ENCODE results near the gene DOCK8.

Gene DOCK8

GRCh38 chr9:469672-470551 is 255.2 kb downstream of the DOCK8 start:
- DNase-seq, result peak; percentile 95

- DNase-seq, result no peak
Observed at GRCh38 chr9:470552-471194, 256.0 kb downstream of the DOCK8 start.

GRCh38 chr9:471320-471719 is 256.7 kb downstream of the DOCK8 start:
- no peak for DNase-seq

GRCh38 chr9:472479-473075 is 257.9 kb downstream of the DOCK8 start:
- no peak for DNase-seq

- DNase-seq, result no peak
Observed at GRCh38 chr9:477193-477592, 262.5 kb downstream of the DOCK8 start.

GRCh38 chr9:479304-479970 is 264.8 kb downstream of the DOCK8 start:
- no peak for DNase-seq

- no peak for DNase-seq
Observed at GRCh38 chr9:479971-480350, 265.3 kb downstream of the DOCK8 start.

- DNase-seq, result no peak
Observed at GRCh38 chr9:482739-483138, 268.1 kb downstream of the DOCK8 start.

- DNase-seq, result no peak
Observed at GRCh38 chr9:486156-486555, 271.5 kb downstream of the DOCK8 start.

GRCh38 chr9:487429-487828 is 272.8 kb downstream of the DOCK8 start:
- DNase-seq, result no peak

GRCh38 chr9:488448-488847 is 273.8 kb downstream of the DOCK8 start:
- DNase-seq, result no peak

- DNase-seq, result no peak
Observed at GRCh38 chr9:489198-490197, 274.8 kb downstream of the DOCK8 start.

- no peak for DNase-seq
Observed at GRCh38 chr9:494764-495163, 280.1 kb downstream of the DOCK8 start.

- no peak for DNase-seq
Observed at GRCh38 chr9:495739-496138, 281.1 kb downstream of the DOCK8 start.

- no peak for DNase-seq
Observed at GRCh38 chr9:503326-503725, 288.7 kb downstream of the DOCK8 start.

GRCh38 chr9:503881-504852 is 289.5 kb downstream of the DOCK8 start, which contains the start of gene KANK1:
Gene KANK1 (plus strand): TSS chr9:504695.
- DNase-seq, result peak; percentile 76

GRCh38 chr9:504921-505740 is 290.5 kb downstream of the DOCK8 start:
- peak; percentile 38 for DNase-seq

GRCh38 chr9:505741-506059 is 291.0 kb downstream of the DOCK8 start:
- no peak for DNase-seq

- DNase-seq, result no peak
Observed at GRCh38 chr9:506281-506680, 291.6 kb downstream of the DOCK8 start.

- no peak for DNase-seq
Observed at GRCh38 chr9:511861-512260, 297.2 kb downstream of the DOCK8 start.
